Peyer's patch (tissue), 4 donors: ENCODE data around the gene SMURF1. TPM values are rescaled to one million over a fixed set of nuclear protein-coding genes. Genes with fewer than 3 reads are reported as not detected.
A peak's percentile ranks its signal among the peaks of the same experiment; 100 is the strongest.
"Not testable (repeated sequence)": the region's sequence is repeated elsewhere in the genome, so short reads cannot be mapped to it uniquely, and the experiment has no call there.

Source experiments
- DNase-seq, 3 donors: peaks; one replicate each; pipeline ENCODE4 v3.0.0-alpha.2; 2017 to 2019
- H3K27ac ChIP-seq, 4 donors: fragments of 200-600 bp; sonication (generic); one replicate each; pipeline ENCODE4 v1.5.1; 2016 to 2019
- H3K27me3 ChIP-seq, 2 donors: fragments of 200-600 bp; sonication (generic); one replicate each; pipeline ENCODE4 v1.5.1; 2019
- H3K36me3 ChIP-seq, 3 donors: fragments of 200-600 bp; sonication (generic); one replicate each; pipeline ENCODE4 v1.5.1; 2016 to 2019
- H3K4me1 ChIP-seq, 4 donors: fragments of 200-600 bp; sonication (generic); one replicate each; pipeline ENCODE4 v1.5.1; 2016 to 2019
- H3K4me3 ChIP-seq, 4 donors: fragments of 200-600 bp; sonication (generic); 1 replicate in 3 of 4; 2 replicates in 1 of 4; pipeline ENCODE4 v1.5.1; 2016 to 2019; ENCODE audit warnings: mild to moderate bottlenecking in 1 of 4
- H3K9me3 ChIP-seq, 4 donors: fragments of 200-600 bp; sonication (generic); one replicate each; pipeline ENCODE4 v1.5.1; 2016 to 2019; ENCODE audit warnings: mild to moderate bottlenecking in 1 of 4
- POLR2A ChIP-seq, 2 donors: fragments of 450-650 bp; IDR thresholded peaks; one replicate each; pipeline ENCODE4 v1.5.1; 2017; ENCODE audit warnings: antibody characterized with exemption in 2 of 2, mild to moderate bottlenecking in 2 of 2, moderate library complexity in 2 of 2
- total RNA-seq, 4 donors: library from RNA; depleted of rRNA; stranded (reverse); fragments of >200 nt; gene quantifications; one replicate each; pipeline ENCODE4 v1.1.0, GENCODE V29; 2016
- TF ChIP-seq, protein P1 (sequence below), 6 experiments: fragments of 450-650 bp in 4 of 6; fragments of 200-600 bp in 2 of 6; sonication (generic) in 1 of 6; IDR thresholded peaks; one replicate each; pipeline ENCODE4 v1.5.1; 2017 to 2019; ENCODE audit warnings: antibody characterized with exemption in 6 of 6, mild to moderate bottlenecking in 3 of 6, moderate library complexity in 1 of 6

The SMURF1 gene
- total RNA-seq, 4 donors from 2014 or later: 17.2 to 85.0 (median 43.0) TPM

DNA sequence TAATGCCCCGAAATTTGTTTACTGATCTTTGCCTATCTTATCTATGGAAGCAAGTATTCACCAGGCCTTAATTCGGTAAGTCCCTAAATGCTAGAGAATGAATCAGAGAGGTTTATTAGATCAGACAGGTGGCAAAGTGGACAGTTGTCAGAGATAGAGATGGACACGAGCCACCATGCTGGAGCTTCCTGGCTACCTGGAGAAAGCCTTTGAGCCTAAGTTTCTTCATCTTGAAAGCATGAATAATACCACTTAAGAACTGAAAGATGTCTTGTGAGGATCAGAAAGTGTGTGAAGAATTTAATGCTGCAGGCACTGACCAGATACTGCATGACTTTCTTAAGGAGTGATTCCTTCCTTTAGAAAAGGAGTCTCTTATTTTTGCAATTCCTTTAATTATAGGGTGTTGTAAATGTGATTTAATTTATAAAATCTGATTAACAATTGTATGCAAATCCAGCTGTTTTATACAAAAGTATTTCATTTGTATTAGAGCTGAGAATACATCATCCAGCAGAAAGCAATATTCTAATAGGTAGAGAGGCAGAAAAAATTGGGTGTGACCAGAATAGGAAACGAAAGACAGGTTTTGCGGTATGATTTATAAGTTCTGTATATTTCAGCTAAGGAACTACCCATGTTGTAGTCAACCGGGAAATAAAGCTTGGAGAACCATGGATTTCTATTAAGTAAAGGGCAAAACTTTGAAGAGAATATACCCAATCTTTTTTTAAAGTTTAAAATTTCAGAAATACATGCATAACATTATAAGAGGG is 82.7 kb downstream of the SMURF1 start:
- H3K27me3 ChIP-seq: no peaks in the 10 kb centered on the region
- no peak overlapping the region for H3K27ac ChIP-seq
- no peaks in the 10 kb centered on the region for H3K9me3 ChIP-seq
- no peak overlapping the region for H3K4me3 ChIP-seq
- H3K4me1 ChIP-seq: no peaks in the 10 kb centered on the region
- peaks cover 0 to 32% (median 0%) of the 10 kb centered on the region in 3 donors for H3K36me3 ChIP-seq
- no peak for DNase-seq
- no peak for TF ChIP-seq POLR2A (IDR thresholded peaks at IDR 0.05)
- TF ChIP-seq, protein P1, sequence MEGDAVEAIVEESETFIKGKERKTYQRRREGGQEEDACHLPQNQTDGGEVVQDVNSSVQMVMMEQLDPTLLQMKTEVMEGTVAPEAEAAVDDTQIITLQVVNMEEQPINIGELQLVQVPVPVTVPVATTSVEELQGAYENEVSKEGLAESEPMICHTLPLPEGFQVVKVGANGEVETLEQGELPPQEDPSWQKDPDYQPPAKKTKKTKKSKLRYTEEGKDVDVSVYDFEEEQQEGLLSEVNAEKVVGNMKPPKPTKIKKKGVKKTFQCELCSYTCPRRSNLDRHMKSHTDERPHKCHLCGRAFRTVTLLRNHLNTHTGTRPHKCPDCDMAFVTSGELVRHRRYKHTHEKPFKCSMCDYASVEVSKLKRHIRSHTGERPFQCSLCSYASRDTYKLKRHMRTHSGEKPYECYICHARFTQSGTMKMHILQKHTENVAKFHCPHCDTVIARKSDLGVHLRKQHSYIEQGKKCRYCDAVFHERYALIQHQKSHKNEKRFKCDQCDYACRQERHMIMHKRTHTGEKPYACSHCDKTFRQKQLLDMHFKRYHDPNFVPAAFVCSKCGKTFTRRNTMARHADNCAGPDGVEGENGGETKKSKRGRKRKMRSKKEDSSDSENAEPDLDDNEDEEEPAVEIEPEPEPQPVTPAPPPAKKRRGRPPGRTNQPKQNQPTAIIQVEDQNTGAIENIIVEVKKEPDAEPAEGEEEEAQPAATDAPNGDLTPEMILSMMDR (IDR thresholded peaks at IDR 0.05): no peak

DNA sequence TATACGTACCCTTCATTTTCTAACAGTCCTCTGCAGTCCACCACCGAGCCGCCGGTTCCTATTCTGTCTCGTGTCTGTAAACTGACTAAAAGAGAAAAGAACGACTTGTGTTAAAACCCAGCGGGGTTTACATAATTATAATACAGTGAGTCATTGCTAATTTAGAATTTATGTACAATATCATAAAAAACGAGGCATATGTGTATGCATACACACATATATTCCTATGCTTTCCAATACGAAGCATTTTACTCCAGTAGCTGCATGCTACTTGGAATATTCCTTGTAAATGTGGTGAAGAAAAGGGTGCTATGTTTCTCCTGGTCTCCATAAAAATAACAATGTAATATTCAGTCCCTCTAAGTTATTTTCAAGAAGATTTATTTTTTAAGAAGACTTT is 89.1 kb downstream of the SMURF1 start:
- no peak overlapping the region for H3K4me3 ChIP-seq
- no peak overlapping the region for H3K27ac ChIP-seq
- DNase-seq: no peak
- no peaks in the 10 kb centered on the region for H3K9me3 ChIP-seq
- no peak for TF ChIP-seq POLR2A (IDR thresholded peaks at IDR 0.05)
- TF ChIP-seq, protein P1 (IDR thresholded peaks at IDR 0.05): no peak
- H3K4me1 ChIP-seq: no peaks in the 10 kb centered on the region
- peaks cover 0 to 94% (median 0%) of the 10 kb centered on the region in 3 donors for H3K36me3 ChIP-seq
- no peaks in the 10 kb centered on the region for H3K27me3 ChIP-seq

DNA sequence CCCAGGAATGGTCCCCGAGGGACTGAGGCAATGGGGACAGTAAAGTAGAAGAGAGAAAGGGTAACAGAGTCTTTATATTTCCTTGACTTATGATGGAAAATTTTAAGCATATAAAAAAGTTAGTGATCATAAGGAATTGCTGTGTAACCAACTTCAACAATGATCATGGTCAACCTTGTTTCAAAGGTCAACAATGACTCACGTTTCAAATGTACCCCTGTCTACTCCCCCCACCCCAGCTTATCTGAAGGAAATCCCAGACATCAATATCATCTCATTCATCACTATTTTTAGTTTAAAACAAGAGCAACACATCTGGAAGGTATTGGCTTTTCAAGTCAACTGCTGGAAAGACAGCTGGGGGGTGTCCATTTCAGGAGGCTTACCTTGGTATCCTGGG is 92.9 kb downstream of the SMURF1 start:
- Histone ChIP-seq H3K36me3 (peaks cover 0 to 94% (median 0%) of the 10 kb centered on the region in 3 donors), H3K27ac (no peak overlapping the region), H3K27me3 (no peaks in the 10 kb centered on the region), H3K4me3 (no peak overlapping the region), H3K9me3 (no peaks in the 10 kb centered on the region), H3K4me1 (no peaks in the 10 kb centered on the region)
- DNase-seq: no peak
- no peak for TF ChIP-seq POLR2A (IDR thresholded peaks at IDR 0.05)
- TF ChIP-seq, protein P1 (IDR thresholded peaks at IDR 0.05): no peak

DNA sequence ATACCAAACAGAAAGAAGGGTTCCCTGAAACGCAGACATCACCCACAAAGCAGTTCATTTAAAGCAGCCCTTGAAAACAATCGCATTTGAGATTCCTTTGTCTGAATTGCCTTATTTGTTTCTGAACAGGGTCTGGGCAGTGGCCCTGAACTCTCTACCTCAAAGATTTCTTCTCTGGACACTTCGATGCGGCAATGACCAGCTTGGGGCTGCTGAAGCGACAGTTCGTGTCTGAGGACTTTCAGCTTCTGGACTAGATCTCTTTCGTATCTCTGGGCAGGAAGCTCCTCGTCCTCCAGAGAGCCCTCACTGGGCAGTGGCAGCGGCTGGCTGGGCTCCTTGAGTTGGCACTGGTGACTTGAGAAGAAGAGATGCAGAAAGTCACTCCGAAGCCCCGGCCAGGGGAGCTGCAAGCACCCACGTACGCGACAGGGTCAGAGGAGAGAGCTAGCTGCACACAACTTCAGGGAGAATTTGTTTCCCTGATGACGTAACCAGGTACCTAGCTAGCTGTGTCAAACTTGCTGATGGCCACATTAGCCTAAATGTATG is 96.3 kb downstream of the SMURF1 start:
- no peak for TF ChIP-seq POLR2A (IDR thresholded peaks at IDR 0.05)
- TF ChIP-seq, protein P1 (IDR thresholded peaks at IDR 0.05): no peak
- no peaks in the 10 kb centered on the region for H3K4me1 ChIP-seq
- no peak overlapping the region for H3K27ac ChIP-seq
- H3K27me3 ChIP-seq: no peaks in the 10 kb centered on the region
- no peak overlapping the region for H3K4me3 ChIP-seq
- H3K9me3 ChIP-seq: no peaks in the 10 kb centered on the region
- DNase-seq: no peak
- peaks cover 0 to 89% (median 0%) of the 10 kb centered on the region in 3 donors for H3K36me3 ChIP-seq

DNA sequence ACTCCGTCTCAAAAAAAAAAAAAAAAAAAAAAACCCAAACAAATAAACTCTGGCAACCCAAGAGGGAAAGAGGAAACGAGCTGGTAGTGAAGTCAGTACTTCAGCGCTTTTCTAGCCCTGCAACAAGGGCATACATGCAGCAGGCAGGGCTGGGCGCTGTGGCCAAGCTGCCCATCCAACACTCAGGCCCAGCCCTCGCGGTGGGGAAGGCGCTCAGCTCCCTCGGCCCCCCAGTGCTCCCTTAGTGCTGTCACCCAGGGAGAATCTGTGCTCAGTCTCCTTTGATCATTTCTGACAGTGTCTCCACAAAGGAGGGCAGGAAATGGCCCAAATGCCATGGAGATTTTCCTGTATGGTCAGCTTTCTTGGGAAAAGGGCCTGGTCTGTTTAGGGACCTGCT is 97.2 kb downstream of the SMURF1 start:
- DNase-seq: no peak
- no peak overlapping the region for H3K4me3 ChIP-seq
- H3K36me3 ChIP-seq: peaks cover 0 to 80% (median 0%) of the 10 kb centered on the region in 3 donors
- TF ChIP-seq, protein P1 (IDR thresholded peaks at IDR 0.05): no peak
- TF ChIP-seq POLR2A (IDR thresholded peaks at IDR 0.05): no peak
- no peaks in the 10 kb centered on the region for H3K9me3 ChIP-seq
- no peaks in the 10 kb centered on the region for H3K27me3 ChIP-seq
- no peak overlapping the region for H3K27ac ChIP-seq
- H3K4me1 ChIP-seq: peaks cover 0 to 4% (median 0%) of the 10 kb centered on the region in 4 donors

DNA sequence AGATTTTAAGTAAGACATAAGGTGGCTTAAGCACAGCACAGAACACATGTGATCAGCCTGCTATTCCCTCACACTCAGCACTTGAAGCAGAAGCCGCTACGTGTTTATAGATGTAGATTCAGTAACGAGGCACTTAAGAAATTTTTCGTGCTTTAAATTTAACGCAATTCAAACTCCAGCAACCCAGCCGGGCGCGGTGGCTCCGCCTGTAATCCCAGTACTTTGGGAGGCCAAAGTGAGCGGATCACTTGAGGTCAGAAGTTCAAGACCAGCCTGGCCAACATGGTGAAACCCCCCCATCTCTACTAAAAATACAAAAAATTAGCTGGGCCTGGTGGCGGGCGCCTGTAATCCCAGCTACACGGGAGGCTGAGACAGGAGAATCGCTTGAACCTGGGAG is 97.6 kb downstream of the SMURF1 start:
- H3K27me3 ChIP-seq: not testable (repeated sequence)
- H3K36me3 ChIP-seq: peaks cover 0 to 75% (median 0%) of the 10 kb centered on the region in 3 donors

DNA sequence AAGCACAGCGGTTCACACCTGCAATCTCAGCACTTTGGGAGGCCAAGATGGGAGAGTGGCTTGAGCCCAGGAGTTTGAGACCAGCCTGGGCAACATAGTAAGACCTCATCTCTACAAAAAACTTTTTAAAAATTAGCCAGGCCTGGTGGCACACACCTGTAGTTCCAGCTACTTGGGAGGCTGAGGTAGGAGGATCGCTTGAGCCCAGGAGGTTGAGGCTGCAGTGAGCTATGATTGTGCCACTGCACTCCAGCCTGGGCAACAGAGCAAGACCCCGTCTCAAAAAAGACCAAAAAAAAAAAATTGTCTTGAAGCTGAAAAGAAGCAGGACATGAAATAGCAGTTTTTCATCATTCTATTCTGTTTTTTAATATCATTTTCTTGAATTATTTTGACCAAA is 99.0 kb downstream of the SMURF1 start:
- Histone ChIP-seq H3K36me3 (peaks cover 0 to 65% (median 0%) of the 10 kb centered on the region in 3 donors), H3K4me1 (peaks cover 0 to 19% (median 3%) of the 10 kb centered on the region in 4 donors)
- H3K27ac ChIP-seq, H3K9me3 ChIP-seq, H3K27me3 ChIP-seq, H3K4me3 ChIP-seq, DNase-seq: not testable (repeated sequence)

More for the DNA sequence above, 97.6 kb downstream of the SMURF1 start:
- not testable (repeated sequence) for H3K27ac ChIP-seq, H3K4me1 ChIP-seq, H3K4me3 ChIP-seq, H3K9me3 ChIP-seq
- DNase-seq: peak in 1 of 3 donors; percentile 33
